GM12878 (cell line): ENCODE measurements around the gene SACM1L.

Source experiments
- CHD2 ChIP-seq: IDR thresholded peaks from 2 replicates; pipeline ENCODE4 v1.6.1; 2011; ENCODE audit warnings: low read depth, low read length, improper control_type of control experiment, borderline replicate concordance
- TF ChIP-seq, protein P1 (sequence below), 3 experiments: IDR thresholded peaks in 2 of 3; conservative IDR thresholded peaks in 1 of 3; 2 replicates each; pipeline ENCODE4 v1.5.1; 2011; ENCODE audit warnings: low read depth in 3 of 3, low read length in 3 of 3, mild to moderate bottlenecking in 3 of 3, control low read depth in 2 of 3, moderate library complexity in 2 of 3, inconsistent platforms in 1 of 3, mixed read lengths in 1 of 3; ENCODE audit not compliant: control insufficient read depth in 2 of 3, insufficient read depth in 1 of 3; ENCODE audit errors: extremely low read depth in 1 of 3

DNA sequence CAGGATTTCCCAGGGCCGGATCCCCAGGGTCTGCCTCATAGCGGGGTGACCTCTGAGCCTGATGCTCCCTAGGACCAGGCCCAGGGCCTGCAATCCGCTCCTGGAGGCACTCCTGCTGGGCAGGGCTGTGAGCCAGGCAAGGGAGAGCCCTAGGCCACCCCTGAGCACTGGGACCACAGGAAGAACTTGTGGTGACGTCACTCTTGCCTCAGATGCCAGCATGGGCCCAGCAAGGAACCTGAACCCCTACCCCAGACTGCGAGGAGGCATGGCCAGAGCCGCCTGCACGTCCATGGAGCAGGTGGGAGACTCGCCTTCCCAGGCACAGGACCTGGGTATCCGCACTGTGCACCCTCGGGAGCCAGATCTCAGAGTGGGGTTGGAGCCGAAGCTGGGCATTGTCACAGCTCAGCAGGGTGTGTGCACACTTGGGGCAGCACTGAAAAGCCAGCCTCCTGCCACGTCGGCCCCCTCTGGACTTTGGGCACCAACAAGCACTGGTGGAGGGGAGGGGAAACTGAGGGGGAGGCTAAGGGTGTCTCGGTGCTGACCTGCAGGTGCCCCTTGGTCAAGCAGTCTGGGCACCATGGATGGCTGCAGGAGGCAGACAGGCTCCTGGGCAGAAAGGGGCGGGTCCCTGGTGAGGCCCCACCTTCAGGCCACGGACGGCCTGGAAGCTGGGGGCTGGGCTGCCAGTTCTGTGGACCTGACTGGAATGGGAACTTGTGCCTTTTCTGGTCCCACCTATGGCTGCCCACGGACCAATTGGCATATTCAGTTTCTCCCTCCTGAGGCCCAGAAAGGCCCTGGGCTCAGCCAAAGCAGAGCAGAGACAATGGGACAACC lies 57.8 kb downstream of the SACM1L start:
- TF ChIP-seq, protein P1, sequence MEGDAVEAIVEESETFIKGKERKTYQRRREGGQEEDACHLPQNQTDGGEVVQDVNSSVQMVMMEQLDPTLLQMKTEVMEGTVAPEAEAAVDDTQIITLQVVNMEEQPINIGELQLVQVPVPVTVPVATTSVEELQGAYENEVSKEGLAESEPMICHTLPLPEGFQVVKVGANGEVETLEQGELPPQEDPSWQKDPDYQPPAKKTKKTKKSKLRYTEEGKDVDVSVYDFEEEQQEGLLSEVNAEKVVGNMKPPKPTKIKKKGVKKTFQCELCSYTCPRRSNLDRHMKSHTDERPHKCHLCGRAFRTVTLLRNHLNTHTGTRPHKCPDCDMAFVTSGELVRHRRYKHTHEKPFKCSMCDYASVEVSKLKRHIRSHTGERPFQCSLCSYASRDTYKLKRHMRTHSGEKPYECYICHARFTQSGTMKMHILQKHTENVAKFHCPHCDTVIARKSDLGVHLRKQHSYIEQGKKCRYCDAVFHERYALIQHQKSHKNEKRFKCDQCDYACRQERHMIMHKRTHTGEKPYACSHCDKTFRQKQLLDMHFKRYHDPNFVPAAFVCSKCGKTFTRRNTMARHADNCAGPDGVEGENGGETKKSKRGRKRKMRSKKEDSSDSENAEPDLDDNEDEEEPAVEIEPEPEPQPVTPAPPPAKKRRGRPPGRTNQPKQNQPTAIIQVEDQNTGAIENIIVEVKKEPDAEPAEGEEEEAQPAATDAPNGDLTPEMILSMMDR (IDR thresholded peaks at IDR 0.05 in 2 of 3, conservative IDR thresholded peaks at IDR 0.05 in 1 of 3; ENCODE audit: control insufficient read depth in 2 of 3, extremely low read depth in 1 of 3, insufficient read depth in 1 of 3, low read depth in 3 of 3, low read length in 3 of 3): no peak
- no peak for TF ChIP-seq CHD2
